ENCODE data around the gene SBNO2. TPM values are rescaled to one million over a fixed set of nuclear protein-coding genes. Genes with fewer than 3 reads are reported as not detected.

SBNO2 gene
- total RNA-seq, 6 donors from 2014 or later, result 44.8 to 159 (median 106) TPM

DNA sequence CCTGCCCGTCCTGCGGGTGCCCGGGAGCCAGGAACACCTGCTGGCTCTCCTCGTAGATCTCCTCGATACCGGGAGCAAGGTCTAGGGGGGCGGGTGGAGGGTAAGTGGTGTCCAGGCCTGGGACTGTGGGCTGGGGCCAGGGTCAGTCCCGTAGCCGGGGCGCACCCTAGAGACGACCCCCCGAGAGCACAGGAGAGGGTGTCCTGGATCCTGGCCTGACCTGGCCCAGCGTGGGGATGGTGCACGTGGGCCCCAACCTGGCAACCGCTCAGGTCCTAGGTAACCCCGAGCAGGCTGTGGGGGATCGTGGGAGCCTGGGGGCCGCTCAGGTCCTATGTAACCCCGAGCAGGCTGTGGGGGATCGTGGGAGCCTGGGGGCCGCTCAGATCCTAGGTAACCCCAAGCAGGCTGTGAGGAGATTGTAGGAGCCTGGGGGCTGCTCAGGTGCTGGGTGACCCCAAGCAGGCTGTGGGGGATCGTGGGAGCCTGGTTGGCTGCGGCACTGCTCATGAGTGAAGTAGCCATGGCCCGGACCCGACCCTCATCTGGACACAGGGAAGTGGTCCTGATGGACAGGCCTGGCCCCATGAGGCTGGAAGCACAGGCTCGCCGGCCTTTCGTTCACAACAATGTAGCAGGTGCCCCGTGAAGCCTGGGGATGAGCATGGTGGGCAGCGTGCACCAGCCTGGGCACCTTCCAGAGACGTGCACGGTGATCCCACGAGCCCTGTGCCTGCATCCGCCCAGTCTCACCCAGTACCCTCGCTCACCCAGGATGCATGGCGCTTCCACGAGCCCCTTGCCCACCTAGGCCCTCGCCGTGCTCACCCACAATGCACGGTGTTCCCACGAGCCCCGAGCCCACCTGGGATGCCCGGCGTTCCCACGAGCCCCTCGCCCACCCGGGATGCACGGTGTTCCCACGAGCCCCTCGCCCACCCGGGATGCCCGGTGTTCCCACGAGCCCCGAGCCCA is 64.1 kb downstream of the SBNO2 start:
- DNase-seq (peak in 1 of 2 donors; percentile 81), ATAC-seq (ENCODE audit: low FRiP score in 2 of 2) (no peak)
- Histone ChIP-seq H3K27me3 (no peaks in the 10 kb centered on the region), H3K4me1 (peaks cover 36 to 59% (median 46%) of the 10 kb centered on the region in 4 donors), H3K27ac (no peak overlapping the region), H3K36me3 (peaks cover 29 to 93% (median 91%) of the 10 kb centered on the region in 4 donors), H3K4me3 (no peak overlapping the region), H3K9me3 (no peaks in the 10 kb centered on the region)
- TF ChIP-seq POLR2AphosphoS5 (IDR thresholded peaks at IDR 0.05) (no peak), POLR2A (IDR thresholded peaks at IDR 0.05) (no peak), EP300 (IDR thresholded peaks at IDR 0.05) (no peak)
- TF ChIP-seq, protein P1, sequence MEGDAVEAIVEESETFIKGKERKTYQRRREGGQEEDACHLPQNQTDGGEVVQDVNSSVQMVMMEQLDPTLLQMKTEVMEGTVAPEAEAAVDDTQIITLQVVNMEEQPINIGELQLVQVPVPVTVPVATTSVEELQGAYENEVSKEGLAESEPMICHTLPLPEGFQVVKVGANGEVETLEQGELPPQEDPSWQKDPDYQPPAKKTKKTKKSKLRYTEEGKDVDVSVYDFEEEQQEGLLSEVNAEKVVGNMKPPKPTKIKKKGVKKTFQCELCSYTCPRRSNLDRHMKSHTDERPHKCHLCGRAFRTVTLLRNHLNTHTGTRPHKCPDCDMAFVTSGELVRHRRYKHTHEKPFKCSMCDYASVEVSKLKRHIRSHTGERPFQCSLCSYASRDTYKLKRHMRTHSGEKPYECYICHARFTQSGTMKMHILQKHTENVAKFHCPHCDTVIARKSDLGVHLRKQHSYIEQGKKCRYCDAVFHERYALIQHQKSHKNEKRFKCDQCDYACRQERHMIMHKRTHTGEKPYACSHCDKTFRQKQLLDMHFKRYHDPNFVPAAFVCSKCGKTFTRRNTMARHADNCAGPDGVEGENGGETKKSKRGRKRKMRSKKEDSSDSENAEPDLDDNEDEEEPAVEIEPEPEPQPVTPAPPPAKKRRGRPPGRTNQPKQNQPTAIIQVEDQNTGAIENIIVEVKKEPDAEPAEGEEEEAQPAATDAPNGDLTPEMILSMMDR (IDR thresholded peaks at IDR 0.05), result no peak
- WGBS, 2 donors, result 93 to 97% methylated on average over 36 of the region's 54 CpGs

DNA sequence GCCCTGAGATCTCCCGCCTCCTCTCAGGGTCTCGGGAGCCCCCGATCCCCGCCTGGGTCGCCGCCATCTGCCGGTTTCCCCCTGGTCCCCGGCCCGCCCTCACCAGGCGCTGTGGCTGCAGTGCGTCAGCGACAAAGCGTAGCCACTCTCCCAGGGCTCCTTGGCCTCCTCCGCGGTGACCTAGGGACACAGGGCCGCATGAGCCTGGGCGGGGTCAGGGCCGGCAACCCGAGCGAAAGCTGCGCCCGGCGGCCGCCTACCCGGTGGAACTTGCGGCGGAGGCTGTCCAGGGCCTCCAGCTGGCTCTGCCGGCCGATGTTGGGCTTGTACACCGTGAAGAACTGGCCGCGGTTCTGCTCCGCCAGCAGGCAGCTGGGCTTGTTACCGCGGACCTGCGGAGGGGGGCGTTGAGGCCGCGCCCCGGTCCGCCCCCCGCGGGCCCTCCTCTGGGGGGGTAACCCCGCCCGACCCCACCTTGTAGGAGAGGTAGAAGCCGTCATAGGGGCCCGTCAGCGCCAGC is 65.0 kb downstream of the SBNO2 start:
- peak in 1 of 2 donors; percentile 8 for TF ChIP-seq POLR2AphosphoS5 (IDR thresholded peaks at IDR 0.05)
- TF ChIP-seq, protein P1 (IDR thresholded peaks at IDR 0.05), result no peak
- DNase-seq (no peak), ATAC-seq (ENCODE audit: low FRiP score in 2 of 2) (no peak)
- WGBS, 2 donors, result 90 to 95% methylated on average over 2 to 33 of the region's 48 CpGs
- no peaks in the 10 kb centered on the region for H3K27me3 ChIP-seq
- H3K4me3 ChIP-seq, result no peak overlapping the region
- no peaks in the 10 kb centered on the region for H3K9me3 ChIP-seq
- peaks cover 24 to 84% (median 83%) of the 10 kb centered on the region in 4 donors for H3K36me3 ChIP-seq
- H3K4me1 ChIP-seq, result peaks cover 30 to 56% (median 45%) of the 10 kb centered on the region in 4 donors
- no peak overlapping the region for H3K27ac ChIP-seq

DNA sequence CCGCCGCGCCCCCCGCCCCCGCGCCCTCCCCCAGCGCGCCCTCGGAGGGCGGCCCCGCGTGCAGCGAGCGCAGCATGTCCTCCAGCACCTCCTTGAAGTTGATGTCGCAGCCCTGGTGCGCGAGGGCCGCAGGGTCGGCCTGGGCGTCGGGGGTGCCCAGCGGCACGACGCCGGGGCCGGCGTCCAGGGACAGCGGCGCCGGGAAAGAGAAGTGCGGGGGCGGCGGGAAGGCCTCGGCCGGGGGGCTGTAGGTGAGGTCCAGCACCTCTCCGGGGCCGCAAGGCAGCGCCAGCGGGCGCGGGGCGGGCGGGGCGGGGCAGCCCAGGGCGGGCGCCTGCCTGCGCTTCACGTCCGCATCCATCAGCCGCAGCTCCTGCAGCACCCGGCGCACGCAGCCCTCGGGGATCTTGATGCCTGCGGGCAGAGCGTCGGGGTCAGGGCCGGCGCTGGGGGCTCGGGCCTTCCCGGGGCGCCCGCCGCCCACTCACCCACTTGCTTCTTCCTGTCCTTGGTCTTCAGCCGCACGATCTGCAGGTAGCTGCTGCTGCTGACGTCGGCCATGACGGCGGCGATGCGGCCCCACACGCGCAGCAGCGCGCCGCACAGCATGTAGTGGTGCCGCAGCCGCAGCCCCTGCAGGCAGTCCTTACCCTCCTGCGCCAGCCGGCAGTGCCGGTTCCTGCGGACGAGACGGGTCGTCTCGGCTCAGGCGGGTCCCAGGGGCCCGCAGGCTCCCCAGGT is 65.6 kb downstream of the SBNO2 start:
- H3K27ac ChIP-seq, result no peak overlapping the region
- no peaks in the 10 kb centered on the region for H3K27me3 ChIP-seq
- ATAC-seq (ENCODE audit: low FRiP score in 2 of 2), result no peak
- TF ChIP-seq, protein P1 (IDR thresholded peaks at IDR 0.05), result no peak
- TF ChIP-seq EP300 (IDR thresholded peaks at IDR 0.05), result no peak
- no peak for TF ChIP-seq POLR2A (IDR thresholded peaks at IDR 0.05)
- TF ChIP-seq POLR2AphosphoS5 (IDR thresholded peaks at IDR 0.05), result no peak
- H3K4me3 ChIP-seq, result no peak overlapping the region
- peaks cover 24 to 51% (median 40%) of the 10 kb centered on the region in 4 donors for H3K4me1 ChIP-seq
- DNase-seq, result peak in 1 of 2 donors; percentile 87
- 95 to 96% methylated on average over 34 to 57 of the region's 89 CpGs for WGBS, 2 donors
- peaks cover 23 to 77% (median 76%) of the 10 kb centered on the region in 4 donors for H3K36me3 ChIP-seq
- no peaks in the 10 kb centered on the region for H3K9me3 ChIP-seq

DNA sequence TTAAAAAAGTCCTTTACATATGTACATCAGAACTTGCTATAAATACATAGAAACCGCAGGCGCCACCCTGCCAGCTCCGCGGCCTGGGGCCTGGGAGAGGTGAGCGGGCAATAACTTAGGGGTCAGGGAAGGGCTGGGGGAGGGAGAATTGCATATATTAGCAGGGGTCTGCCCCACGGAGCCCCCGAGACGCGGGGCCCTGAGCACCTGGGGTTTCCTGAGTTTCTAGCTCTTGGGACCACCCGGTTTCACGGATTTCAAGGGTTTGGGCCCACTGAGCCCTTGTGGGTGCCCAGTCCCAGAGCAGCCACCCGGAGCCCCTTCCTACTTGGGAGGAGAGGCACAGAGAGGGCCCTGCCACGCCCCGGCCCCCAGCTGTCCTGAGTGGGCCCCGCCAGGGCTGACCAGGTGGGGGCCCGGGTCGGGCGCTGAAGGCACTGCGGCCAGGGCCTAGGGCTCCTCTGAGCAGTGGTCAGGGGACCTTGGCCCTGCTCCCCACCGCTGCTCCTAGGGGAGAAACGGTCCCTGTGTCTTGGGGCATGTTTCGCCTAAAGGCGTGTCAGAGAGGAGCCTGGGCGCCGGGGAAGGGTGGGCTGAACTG is 66.3 kb downstream of the SBNO2 start:
- H3K4me1 ChIP-seq, result peaks cover 26 to 51% (median 40%) of the 10 kb centered on the region in 4 donors

More for the DNA sequence above, 66.3 kb downstream of the SBNO2 start:
- Histone ChIP-seq H3K4me3 (no peak overlapping the region), H3K36me3 (peaks cover 23 to 72% (median 71%) of the 10 kb centered on the region in 4 donors), H3K27ac (peak overlapping the region in 2 of 4 donors; percentile 2 to 97), H3K27me3 (no peaks in the 10 kb centered on the region), H3K9me3 (no peaks in the 10 kb centered on the region)
- 92 to 93% methylated on average over 20 to 22 of the region's 25 CpGs for WGBS, 2 donors
- DNase-seq (peak in 1 of 2 donors; percentile 82), ATAC-seq (ENCODE audit: low FRiP score in 2 of 2) (no peak)
- TF ChIP-seq, protein P1 (IDR thresholded peaks at IDR 0.05), result no peak
- no peak for TF ChIP-seq POLR2AphosphoS5 (IDR thresholded peaks at IDR 0.05)
- TF ChIP-seq EP300 (IDR thresholded peaks at IDR 0.05), result no peak
- no peak for TF ChIP-seq POLR2A (IDR thresholded peaks at IDR 0.05)
